Measurements from ENCODE around the gene TUBB4B.

TUBB4B gene

DNA sequence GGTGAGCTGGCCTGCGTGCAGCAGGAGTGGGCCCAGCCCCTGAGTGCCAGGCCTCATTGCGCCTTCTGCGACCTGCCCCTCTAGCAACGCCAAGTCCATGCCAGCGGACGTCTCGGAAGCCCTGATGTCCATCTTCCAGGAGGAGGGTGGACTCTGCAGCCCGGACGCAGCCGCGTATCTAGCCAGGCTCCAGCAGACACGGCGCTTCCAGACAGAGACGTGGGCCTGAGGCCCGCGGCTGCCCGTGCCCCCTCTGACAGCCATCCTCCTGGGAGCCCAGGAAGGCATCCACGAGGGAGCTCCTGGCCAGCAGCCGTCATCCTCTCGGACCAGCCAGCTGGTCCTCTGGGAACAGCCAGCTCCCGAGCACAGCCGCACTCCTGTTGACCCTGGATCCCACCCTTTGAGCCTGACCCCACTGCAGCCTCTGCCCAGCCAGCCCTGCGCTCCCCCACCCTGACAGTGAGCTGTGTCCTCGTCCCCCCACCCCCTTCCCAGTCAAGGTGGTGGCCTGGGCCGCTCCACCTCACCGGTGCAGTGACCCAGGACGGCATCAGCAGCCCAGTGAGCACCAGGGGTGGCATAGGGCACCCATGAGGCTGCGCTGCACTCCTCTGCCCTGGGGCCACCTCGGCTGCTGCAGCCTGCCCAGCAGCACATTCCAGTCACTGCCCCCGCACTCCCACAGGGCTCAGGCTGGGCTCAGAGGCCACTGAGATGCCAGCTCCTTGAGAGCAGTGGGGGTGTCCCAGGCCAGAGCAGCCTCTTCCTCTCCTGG is 24.7 kb upstream of the TUBB4B start:
- DNase-seq (ENCODE audit: extremely low spot score) = no peak
- CTCF ChIA-PET = interaction anchor here (0.9 to 4.2 kb wide), 4 partner anchors 9 to 27 kb away, joined by 4 to 13 read pairs (median 8); partner anchors contain the start of genes ANAPC2, RNF224 and SSNA1
- POLR2A ChIA-PET = interaction anchor here (0.5 to 0.8 kb wide), 2 partner anchors 15 to 24 kb away, joined by 3 to 4 read pairs; partner anchors contain the start of gene TPRN
- no peak for TF ChIP-seq CTCF (IDR thresholded peaks at IDR 0.05; ENCODE audit: control extremely low read depth, extremely low read depth, low read depth, missing control alignments)

- CTCF ChIA-PET = interaction anchor here (0.9 to 4.2 kb wide), 3 partner anchors 9 to 29 kb away, joined by 4 to 11 read pairs (median 8); partner anchors contain the start of genes ANAPC2, RNF224 and SSNA1
- POLR2A ChIA-PET = no interaction called here
- no peak for TF ChIP-seq CTCF (IDR thresholded peaks at IDR 0.05; ENCODE audit: control extremely low read depth, extremely low read depth, low read depth, missing control alignments)
- no peak for DNase-seq (ENCODE audit: extremely low spot score)
Observed at GRCh38 chr9:137217276-137218211, 23.5 kb upstream of the TUBB4B start.

DNA sequence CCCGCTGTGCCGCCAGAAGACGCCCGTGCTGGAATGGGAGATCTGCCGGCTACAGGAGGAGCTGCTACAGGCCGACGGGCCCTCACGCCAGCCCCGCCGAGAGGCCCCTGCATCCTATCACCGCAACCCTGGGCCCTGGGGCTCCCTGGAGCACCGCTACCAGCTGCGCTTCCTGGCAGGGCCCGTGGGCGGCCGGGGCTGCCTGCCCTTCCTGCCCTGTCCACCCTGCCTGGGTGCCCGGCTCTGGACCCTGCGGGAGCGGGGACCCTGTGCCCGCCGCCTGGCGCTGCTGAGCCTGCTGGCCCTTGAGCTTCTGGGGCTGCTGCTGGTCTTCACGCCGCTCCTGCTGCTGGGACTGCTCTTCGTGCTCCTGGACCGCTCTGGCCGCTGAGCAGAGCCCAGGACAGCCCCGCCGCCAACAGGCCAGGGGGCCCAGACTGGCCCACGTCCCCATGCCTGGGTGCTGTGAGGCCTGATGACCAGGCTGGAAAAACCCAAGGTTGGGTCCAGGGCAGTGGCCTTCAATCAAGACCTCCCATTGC is 22.8 kb upstream of the TUBB4B start:
- no peak for TF ChIP-seq CTCF (IDR thresholded peaks at IDR 0.05; ENCODE audit: control extremely low read depth, extremely low read depth, low read depth, missing control alignments)
- CTCF ChIA-PET = interaction anchor here (2.4 kb wide), 1 partner anchor 9 kb away, joined by 8 read pairs; the partner anchor contains the start of gene RNF224
- DNase-seq (ENCODE audit: extremely low spot score) = no peak
- POLR2A ChIA-PET = no interaction called here

DNA sequence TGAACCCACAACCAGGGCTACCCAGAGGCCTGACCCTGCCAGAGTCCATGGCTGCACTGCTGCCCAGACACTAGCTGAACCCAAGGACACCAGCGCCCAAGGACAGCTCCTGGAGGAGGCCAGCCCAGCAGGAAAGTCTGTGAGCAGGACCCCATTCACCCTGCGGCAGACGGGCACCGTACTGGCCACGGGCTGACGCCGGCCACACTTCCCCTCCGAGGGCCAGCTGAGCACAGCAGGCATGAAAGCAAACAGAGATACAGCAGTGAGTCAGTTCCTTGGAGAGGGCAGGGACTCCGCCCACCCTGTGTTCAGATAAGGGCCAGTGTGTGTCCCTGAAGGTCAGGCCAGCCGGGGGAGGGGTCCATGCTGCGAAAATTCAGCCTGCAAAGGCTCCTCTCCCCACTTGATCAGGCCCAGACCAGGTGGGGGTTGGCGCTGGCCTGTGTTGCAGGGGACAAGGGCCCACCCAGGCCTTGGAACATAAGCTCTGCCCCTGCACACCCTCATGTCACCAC is 22.3 kb upstream of the TUBB4B start:
- POLR2A ChIA-PET = no interaction called here
- CTCF ChIA-PET = interaction anchor here (2.4 to 2.6 kb wide), 2 partner anchors 8 to 18 kb away, joined by 8 to 9 read pairs; partner anchors contain the start of gene RNF224
- no peak for DNase-seq (ENCODE audit: extremely low spot score)
- TF ChIP-seq CTCF (IDR thresholded peaks at IDR 0.05; ENCODE audit: control extremely low read depth, extremely low read depth, low read depth, missing control alignments) = no peak

- no peak for TF ChIP-seq CTCF (IDR thresholded peaks at IDR 0.05; ENCODE audit: control extremely low read depth, extremely low read depth, low read depth, missing control alignments)
- no peak for DNase-seq (ENCODE audit: extremely low spot score)
- ChIA-PET POLR2A (no interaction called here), CTCF (interaction anchor here (1.3 to 2.6 kb wide), 3 partner anchors 7 to 17 kb away, joined by 3 to 9 read pairs (median 8); partner anchors contain the start of gene RNF224)
Observed at GRCh38 chr9:137219757-137220316, 21.2 kb upstream of the TUBB4B start.
